MM.1S (cell line): ENCODE data around the gene RTP1.
A peak's percentile ranks its signal among the peaks of the same experiment; 100 is the strongest.

Experiments
- DNase-seq: peaks from one replicate; pipeline ENCODE4 v3.0.0-alpha.2; 2015
- H2AFZ ChIP-seq: fragments of 300-600 bp; sonication (generic); 2 replicates; pipeline ENCODE4 v1.6.0; 2016; ENCODE audit warnings: antibody characterized with exemption, low read length
- H3F3A ChIP-seq: fragments of 300-600 bp; sonication (generic); 2 replicates; pipeline ENCODE4 v1.6.1; 2016; ENCODE audit warnings: mild to moderate bottlenecking, antibody characterized with exemption, low read length, moderate library complexity, mixed read lengths; ENCODE audit not compliant: insufficient read depth
- H3K27ac ChIP-seq: fragments of 300-600 bp; sonication (generic); 2 replicates; pipeline ENCODE4 v1.5.1; 2016; ENCODE audit warnings: mild to moderate bottlenecking, low read length
- H3K27me3 ChIP-seq: fragments of 300-600 bp; sonication (generic); replicated peaks from 2 replicates; pipeline ENCODE4 v1.6.0; 2016; ENCODE audit warnings: low read length; ENCODE audit not compliant: insufficient read depth
- H3K36me3 ChIP-seq: fragments of 300-600 bp; sonication (generic); replicated peaks from 2 replicates; pipeline ENCODE4 v1.6.1; 2016; ENCODE audit warnings: mild to moderate bottlenecking, low read length, mixed read lengths; ENCODE audit not compliant: insufficient read depth
- H3K4me1 ChIP-seq: fragments of 300-600 bp; sonication (generic); 2 replicates; pipeline ENCODE4 v1.6.1; 2016; ENCODE audit warnings: low read length, mixed read lengths
- H3K4me2 ChIP-seq: fragments of 300-600 bp; sonication (generic); 2 replicates; pipeline ENCODE4 v1.6.0; 2016; ENCODE audit warnings: low read depth, low read length
- H3K4me3 ChIP-seq: fragments of 300-600 bp; sonication (generic); 2 replicates; pipeline ENCODE4 v1.5.1; 2016; ENCODE audit warnings: low read length, mixed read lengths
- H3K79me2 ChIP-seq: fragments of 300-600 bp; sonication (generic); 2 replicates; pipeline ENCODE4 v1.6.1; 2016; ENCODE audit warnings: mixed run types, low read length, mixed read lengths
- H3K9ac ChIP-seq: fragments of 300-600 bp; sonication (generic); 2 replicates; pipeline ENCODE4 v1.6.1; 2016; ENCODE audit warnings: low read length, mixed read lengths
- H3K9me2 ChIP-seq: fragments of 300-600 bp; sonication (generic); replicated peaks from 2 replicates; pipeline ENCODE4 v1.6.1; 2016; ENCODE audit warnings: mild to moderate bottlenecking, low read length, mixed read lengths; ENCODE audit not compliant: insufficient read depth
- H3K9me3 ChIP-seq: fragments of 300-600 bp; sonication (generic); replicated peaks from 2 replicates; pipeline ENCODE4 v1.6.1; 2016; ENCODE audit warnings: mild to moderate bottlenecking, low read length, mixed read lengths; ENCODE audit not compliant: insufficient read depth
- H4K20me1 ChIP-seq: fragments of 300-600 bp; sonication (generic); 2 replicates; pipeline ENCODE4 v1.6.1; 2016; ENCODE audit warnings: mild to moderate bottlenecking, low read length, moderate library complexity, mixed read lengths; ENCODE audit not compliant: insufficient read depth
- EZH2 ChIP-seq: fragments of 300-600 bp; sonication (generic); optimal IDR thresholded peaks from 2 replicates; pipeline ENCODE3; 2017; ENCODE audit warnings: low read depth, mild to moderate bottlenecking, antibody characterized with exemption, low read length, mixed read lengths
- EZH2phosphoT487 ChIP-seq: fragments of 300-600 bp; sonication (generic); IDR thresholded peaks from 2 replicates; pipeline ENCODE4 v1.6.1; 2018; ENCODE audit warnings: antibody characterized with exemption, low read length
- TF ChIP-seq, protein P1 (sequence below): fragments of 300-600 bp; sonication (generic); IDR thresholded peaks from 2 replicates; pipeline ENCODE4 v1.5.1; 2016; ENCODE audit warnings: antibody characterized with exemption, low read length, mixed read lengths

RTP1 gene

DNA sequence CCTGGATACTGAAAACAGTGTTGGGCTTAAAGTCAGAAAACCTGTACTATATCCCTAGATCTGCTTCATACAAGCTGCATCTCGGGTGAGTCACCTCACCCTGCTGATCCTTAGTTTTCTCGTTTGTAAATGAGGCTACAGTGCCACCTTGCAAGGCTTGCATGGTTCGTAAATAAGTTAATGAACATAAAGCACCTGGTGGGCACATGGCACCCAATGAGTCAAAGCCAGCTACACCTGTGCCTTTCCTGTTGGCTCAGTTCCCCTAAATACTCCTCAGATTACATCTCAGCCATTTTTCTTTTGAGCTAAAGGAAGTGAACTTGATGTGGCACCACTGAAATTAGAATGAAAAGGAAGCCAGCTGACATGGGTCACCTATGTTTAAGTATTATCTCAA, 26.5 kb downstream of the RTP1 start:
- Histone ChIP-seq H3K79me2 (no peaks in the 10 kb centered on the region), H3K4me1 (peaks cover 8% of the 10 kb centered on the region; the same call in 1 of the 2 replicates), H3K36me3 (no peaks in the 10 kb centered on the region), H3K27me3 (no peaks in the 10 kb centered on the region), H3K4me3 (no peak overlapping the region), H3K9me3 (no peaks in the 10 kb centered on the region), H4K20me1 (no peaks in the 10 kb centered on the region), H3K9me2 (no peaks in the 10 kb centered on the region), H2AFZ (peak overlapping the region; percentile 21), H3F3A (no peaks in the 10 kb centered on the region), H3K27ac (peak overlapping the region; percentile 47; the same call in 1 of the 2 replicates), H3K4me2 (peak overlapping the region; percentile 5), H3K9ac (0 out of 2 replicates have a peak overlapping the region, but pooled peaks have one; percentile 2)
- no peak for TF ChIP-seq EZH2phosphoT487
- TF ChIP-seq, protein P1, sequence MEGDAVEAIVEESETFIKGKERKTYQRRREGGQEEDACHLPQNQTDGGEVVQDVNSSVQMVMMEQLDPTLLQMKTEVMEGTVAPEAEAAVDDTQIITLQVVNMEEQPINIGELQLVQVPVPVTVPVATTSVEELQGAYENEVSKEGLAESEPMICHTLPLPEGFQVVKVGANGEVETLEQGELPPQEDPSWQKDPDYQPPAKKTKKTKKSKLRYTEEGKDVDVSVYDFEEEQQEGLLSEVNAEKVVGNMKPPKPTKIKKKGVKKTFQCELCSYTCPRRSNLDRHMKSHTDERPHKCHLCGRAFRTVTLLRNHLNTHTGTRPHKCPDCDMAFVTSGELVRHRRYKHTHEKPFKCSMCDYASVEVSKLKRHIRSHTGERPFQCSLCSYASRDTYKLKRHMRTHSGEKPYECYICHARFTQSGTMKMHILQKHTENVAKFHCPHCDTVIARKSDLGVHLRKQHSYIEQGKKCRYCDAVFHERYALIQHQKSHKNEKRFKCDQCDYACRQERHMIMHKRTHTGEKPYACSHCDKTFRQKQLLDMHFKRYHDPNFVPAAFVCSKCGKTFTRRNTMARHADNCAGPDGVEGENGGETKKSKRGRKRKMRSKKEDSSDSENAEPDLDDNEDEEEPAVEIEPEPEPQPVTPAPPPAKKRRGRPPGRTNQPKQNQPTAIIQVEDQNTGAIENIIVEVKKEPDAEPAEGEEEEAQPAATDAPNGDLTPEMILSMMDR = no peak; the same call in 1 of the 2 replicates
- no peak for TF ChIP-seq EZH2
- DNase-seq = peak; percentile 78

DNA sequence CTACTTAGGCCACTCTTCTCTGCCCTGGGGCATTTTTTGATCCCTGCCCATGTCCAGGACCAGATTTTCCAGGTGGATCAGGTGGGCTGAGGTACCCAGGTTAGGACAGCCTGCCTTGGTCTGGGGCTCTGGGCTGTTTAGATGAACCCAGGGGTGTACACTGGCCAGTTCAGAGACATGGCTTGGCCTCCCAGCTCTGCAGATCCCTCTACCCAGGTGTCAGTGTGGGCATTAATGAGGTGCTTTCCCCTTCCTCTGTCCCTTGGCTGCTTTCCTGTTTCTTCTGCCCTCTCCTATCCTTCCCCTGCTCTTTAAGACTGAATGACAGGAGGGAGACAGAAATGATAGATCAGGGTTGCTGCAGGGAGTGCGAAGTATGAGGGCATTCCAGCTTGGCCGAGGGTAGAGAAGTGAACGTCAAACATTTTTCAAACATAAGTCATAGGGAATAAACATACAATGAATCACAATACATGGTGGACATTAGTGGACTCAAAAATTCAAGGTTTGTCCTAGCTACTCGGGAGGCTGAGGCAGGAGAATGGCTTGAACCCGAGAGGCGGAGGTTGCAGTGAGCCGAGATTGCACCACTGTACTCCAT, 30.5 kb downstream of the RTP1 start:
- peaks cover 8% of the 10 kb centered on the region; the same call in 1 of the 2 replicates for H3K4me1 ChIP-seq
- no peak overlapping the region for H3K27ac ChIP-seq
- H3K4me2 ChIP-seq = no peak overlapping the region
- no peak for DNase-seq
- no peaks in the 10 kb centered on the region for H3K9me2 ChIP-seq
- H3K79me2 ChIP-seq = no peaks in the 10 kb centered on the region
- H3F3A ChIP-seq = no peaks in the 10 kb centered on the region
- H3K9me3 ChIP-seq = no peaks in the 10 kb centered on the region
- no peak for TF ChIP-seq EZH2phosphoT487
- no peaks in the 10 kb centered on the region for H3K36me3 ChIP-seq
- H3K4me3 ChIP-seq = no peak overlapping the region
- H3K27me3 ChIP-seq = no peaks in the 10 kb centered on the region
- H2AFZ ChIP-seq = no peak overlapping the region
- H4K20me1 ChIP-seq = no peaks in the 10 kb centered on the region
- no peak overlapping the region for H3K9ac ChIP-seq

DNA sequence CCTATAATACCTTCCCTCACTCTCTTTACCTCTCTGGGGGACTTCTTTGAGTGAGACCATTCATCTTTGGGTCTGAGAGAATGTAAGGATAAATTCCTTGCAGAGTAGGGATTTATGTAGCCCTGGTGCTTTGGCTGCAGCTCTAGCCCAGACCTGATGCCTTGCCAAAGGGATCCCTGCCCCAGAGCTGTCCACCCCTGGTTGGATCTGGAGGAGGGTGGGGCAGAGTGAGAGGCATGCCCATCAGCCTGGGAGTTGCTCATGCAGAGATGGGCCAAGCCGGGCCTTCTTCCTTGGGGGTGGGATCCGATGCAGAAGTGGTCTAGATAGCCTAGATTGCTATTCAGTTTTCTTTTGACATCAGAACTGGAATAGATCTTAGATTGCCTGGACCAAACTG, 31.5 kb downstream of the RTP1 start:
- Histone ChIP-seq H3K27ac (no peak overlapping the region), H2AFZ (no peak overlapping the region), H3K9me2 (no peaks in the 10 kb centered on the region), H3F3A (no peaks in the 10 kb centered on the region), H3K4me3 (no peak overlapping the region), H3K79me2 (no peaks in the 10 kb centered on the region), H3K36me3 (no peaks in the 10 kb centered on the region), H3K4me1 (peaks cover under 1% of the 10 kb centered on the region; the same call in 1 of the 2 replicates), H3K9me3 (no peaks in the 10 kb centered on the region), H3K27me3 (no peaks in the 10 kb centered on the region), H3K4me2 (no peak overlapping the region), H4K20me1 (no peaks in the 10 kb centered on the region), H3K9ac (no peak overlapping the region)
- TF ChIP-seq EZH2 (no peak), EZH2phosphoT487 (no peak)
- TF ChIP-seq, protein P1 = no peak
- DNase-seq = no peak

DNA sequence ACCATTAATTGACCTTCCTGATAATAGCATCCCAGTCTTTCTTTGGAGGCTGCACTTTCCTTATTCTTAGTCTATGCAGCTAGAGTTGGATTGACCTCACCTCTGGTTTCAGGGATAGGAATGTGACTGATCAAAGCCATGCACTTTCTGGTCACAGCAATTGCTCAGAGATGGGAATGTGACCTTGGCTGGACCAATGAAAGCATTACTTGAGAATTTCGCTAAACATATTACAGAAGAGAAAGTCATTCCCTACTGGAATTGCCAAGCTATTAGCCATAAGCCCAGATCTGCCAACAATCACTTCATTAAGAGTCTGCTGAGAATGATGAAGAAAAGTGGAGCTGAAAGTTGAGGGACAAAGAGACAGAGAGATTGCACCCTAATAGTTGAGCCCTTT, 32.7 kb downstream of the RTP1 start:
- H4K20me1 ChIP-seq = no peaks in the 10 kb centered on the region
- no peaks in the 10 kb centered on the region for H3F3A ChIP-seq
- no peak overlapping the region for H3K27ac ChIP-seq
- no peak overlapping the region for H2AFZ ChIP-seq
- TF ChIP-seq EZH2 (no peak), EZH2phosphoT487 (no peak)
- TF ChIP-seq, protein P1 = no peak
- no peak overlapping the region for H3K4me2 ChIP-seq
- no peaks in the 10 kb centered on the region for H3K27me3 ChIP-seq
- no peaks in the 10 kb centered on the region for H3K79me2 ChIP-seq
- H3K9me2 ChIP-seq = no peaks in the 10 kb centered on the region
- no peak for DNase-seq
- H3K4me3 ChIP-seq = no peak overlapping the region
- H3K9me3 ChIP-seq = no peaks in the 10 kb centered on the region
- no peaks in the 10 kb centered on the region for H3K36me3 ChIP-seq
- H3K4me1 ChIP-seq = no peaks in the 10 kb centered on the region
- H3K9ac ChIP-seq = no peak overlapping the region
